Embryonic facial prominence (tissue), 1 donor: ENCODE measurements around the gene PPFIBP2.
A peak's percentile ranks its signal among the peaks of the same experiment; 100 is the strongest.

Experiments
- DNase-seq: peaks from one replicate; pipeline ENCODE4 v3.0.0-alpha.2; 2016; ENCODE audit errors: extremely low spot score

The PPFIBP2 gene

DNA sequence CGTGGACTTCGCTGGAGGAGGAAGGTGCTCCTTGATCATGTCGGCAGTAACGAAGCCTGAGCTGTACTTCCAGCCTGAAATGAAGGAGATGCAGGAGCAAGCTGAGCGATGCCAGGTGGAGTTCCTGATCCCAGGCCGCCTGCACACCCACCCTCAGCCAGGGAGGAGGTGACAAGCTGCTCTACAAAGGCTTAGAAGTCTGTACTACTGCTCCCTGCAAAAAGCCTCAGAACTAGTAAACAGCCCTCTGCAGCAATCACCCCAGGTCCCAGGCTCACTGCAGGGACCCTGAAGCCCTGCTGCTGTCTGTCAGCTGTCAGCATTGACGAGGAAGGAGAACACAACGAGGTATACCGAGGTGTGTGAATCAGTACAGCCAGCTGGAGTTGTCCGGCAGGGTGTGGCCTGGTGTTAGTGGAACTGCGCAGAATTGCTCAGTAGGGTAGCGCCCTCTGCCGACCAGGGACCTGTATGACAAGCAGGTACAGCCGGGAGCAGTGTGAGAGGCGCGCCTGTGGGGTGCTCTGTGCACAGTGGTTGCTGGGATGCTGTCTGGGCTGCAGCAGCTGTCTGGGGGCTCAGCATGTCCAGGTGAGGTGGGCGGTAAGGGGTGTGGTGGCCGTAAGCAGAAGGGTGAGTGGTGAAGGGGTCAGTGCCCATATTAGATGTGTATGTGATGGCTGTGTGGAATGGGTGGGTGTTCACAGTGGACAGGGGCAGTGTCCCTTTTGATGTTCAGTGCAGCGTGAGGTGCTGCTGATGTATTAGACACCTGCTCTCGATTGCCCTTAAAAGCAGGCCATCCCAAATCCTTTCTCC, 151.9 kb downstream of the PPFIBP2 start:
- no peak for DNase-seq

DNA sequence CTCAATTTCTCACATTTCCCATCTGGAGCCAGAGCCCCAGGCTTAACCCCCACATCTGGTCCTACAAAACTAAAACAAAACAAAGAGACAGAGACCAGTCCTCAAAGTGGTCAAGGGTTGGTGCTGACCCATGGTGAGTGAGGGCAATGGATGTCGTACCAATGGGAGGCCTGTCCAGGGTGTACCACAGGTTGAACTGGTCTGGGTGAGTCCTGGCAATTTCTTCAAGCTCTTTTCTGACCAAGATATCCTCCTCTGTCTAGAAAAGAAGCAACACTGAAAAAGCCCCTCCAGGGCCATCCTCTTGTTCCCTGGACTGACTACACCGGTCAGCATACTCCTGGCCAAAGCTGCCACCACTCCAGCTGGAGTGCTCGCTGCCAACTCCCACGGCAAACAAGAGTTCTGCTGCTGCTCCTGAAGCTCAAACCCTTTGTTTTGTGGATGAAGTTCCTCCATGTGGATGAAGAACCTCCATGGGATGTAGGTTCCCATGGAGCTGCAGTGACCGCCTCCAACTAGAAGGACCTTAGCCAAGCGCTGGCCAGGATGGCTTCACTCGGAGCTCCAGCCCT, 152.6 kb downstream of the PPFIBP2 start:
- no peak for DNase-seq

DNA sequence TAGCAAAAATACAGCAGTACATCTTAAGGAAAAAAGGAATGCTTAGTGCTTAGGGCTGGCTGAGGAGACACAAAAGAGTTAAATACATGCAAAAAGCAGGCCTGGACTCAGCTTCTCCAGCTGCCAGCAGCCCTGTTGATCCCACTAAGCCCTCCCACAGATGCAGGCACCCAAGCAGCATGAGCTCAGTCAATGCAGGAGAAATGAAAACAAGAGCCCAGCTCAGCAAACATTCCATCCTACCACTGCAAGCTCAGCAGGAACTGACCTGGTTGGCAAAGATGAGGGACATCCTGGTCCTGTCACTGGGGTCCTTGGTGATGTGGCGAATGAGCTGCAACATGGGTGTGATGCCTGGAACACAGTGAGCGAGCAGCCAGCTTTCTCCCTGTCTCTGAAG, 153.7 kb downstream of the PPFIBP2 start:
- no peak for DNase-seq

DNA sequence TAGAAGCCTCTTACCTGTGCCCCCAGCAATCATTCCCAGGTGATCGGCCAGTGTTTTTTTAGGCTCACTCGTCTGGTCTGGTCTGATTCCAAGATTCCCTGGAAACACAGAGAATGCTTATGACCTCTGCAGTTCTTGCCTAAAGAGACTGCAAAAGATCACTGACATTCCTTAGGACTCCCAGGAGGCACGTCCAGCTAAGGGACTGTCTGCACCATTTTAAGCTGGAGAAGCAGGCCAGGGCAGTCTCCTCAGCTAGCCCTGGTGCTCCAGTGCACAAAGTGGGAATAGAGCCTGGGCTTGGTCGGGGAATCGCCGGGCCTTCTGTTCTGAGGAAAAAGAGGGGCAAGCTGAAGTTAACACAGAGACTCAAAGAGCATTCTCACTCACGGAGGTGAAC, 154.7 kb downstream of the PPFIBP2 start:
- DNase-seq, result no peak

DNA sequence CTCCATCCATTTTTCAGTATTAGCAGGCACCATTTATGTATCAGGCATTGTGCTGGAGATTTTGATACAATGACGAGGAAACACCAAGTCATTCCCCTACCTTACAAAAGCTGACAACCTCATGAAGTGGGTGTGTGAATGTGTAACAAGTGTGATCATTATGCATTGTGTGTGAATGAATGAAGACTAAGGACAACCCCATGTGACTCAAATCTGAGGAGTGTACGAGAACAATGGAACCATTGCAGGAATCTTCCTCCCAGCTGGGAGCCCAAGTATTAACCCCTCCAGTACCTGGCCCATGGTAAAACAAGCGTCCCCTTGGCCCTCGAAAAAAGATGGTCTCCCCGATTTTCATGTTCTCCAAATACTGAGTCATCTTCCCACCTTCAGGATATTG, 155.1 kb downstream of the PPFIBP2 start:
- DNase-seq, result no peak

DNA sequence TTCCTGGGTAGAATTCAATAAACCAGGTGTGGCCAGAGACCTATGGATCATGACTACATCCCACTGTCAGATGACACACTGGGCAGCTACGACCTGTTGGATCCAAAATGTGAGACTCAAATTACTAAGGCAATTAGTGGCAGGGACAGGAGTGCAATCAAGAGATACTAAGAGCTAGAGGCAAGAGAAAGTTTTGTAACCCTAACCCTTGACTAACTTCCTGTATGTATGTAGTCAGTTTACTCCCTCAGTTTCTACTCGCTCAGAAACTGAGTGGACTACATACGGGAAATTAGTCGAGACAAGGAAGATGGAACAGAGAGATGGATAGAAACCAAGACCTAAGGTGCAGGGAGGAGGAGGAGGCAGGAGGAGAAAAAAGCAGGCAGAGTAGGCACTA, 156.8 kb downstream of the PPFIBP2 start:
- no peak for DNase-seq

DNA sequence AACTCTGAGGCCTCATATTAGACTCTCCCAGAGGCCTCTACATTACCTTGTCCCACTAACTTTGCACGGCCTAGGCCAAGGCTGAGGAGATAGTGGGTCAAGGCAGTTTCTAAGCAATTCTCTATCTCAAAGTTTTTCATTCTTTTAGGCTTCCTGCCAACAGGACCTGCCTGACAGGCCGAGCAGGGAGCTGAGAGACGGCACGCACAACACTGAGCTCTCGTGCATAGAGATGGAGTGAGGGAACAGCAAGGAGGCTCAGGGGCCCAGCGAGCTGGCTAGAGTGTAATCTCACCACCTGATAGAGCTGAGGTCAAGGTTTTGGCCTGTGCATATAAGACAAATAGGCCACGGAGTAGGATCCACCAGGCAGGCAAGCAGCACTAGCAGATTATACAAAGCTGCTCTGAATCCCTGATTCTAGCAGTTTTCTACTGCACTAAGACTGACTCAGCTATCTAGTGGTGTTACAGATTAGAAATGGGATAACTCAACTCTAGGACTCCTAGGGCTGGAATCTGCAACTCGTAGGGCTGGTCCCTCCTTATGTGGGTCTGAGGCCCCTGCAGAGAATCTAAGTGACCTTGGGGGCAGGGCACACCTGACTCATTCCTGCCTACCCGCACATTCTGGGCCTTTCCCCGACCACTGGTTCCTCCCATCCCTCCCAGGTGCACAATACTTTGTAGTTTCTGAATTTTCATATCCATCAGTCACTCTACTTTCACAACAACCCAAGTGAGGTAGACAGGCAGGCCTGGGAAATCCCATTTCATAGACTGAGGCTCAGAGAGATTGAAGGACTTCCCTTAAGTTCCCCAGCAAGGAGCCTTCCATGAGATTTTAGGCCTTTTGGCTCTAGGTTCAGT, 157.8 kb downstream of the PPFIBP2 start:
- DNase-seq, result no peak

DNA sequence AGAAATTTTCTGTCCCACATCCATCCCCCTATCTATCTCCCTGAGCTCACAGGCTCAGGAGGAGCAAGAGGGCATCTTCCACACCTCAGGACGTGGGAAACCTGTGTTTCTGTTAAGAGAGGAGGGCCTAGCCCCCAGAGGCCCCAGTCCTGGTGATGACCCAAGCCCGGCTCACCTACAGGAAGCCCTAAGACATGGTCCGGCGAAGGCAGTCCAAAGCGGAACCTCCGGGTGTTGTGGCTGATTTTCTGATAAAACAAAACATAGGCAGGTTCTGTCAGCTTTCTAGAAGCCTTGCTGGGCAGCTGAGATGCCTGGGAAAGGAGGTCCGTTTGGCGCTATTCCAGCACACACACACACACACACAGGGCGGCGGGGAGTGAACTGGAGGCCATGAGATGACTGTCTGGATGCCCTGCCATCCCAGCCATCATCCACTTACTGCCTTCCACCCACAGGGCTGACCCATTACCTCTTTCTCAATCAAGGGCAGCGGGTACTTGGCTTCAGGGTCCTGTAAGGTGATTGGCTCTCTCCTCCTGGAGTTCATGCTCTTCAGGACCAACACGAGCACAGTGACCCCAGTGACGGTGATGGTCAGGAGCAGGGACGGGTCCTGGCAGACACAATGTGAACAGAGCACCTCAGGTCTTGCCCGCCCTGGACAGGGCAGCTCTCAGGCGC, 158.6 kb downstream of the PPFIBP2 start:
- DNase-seq, result no peak

DNA sequence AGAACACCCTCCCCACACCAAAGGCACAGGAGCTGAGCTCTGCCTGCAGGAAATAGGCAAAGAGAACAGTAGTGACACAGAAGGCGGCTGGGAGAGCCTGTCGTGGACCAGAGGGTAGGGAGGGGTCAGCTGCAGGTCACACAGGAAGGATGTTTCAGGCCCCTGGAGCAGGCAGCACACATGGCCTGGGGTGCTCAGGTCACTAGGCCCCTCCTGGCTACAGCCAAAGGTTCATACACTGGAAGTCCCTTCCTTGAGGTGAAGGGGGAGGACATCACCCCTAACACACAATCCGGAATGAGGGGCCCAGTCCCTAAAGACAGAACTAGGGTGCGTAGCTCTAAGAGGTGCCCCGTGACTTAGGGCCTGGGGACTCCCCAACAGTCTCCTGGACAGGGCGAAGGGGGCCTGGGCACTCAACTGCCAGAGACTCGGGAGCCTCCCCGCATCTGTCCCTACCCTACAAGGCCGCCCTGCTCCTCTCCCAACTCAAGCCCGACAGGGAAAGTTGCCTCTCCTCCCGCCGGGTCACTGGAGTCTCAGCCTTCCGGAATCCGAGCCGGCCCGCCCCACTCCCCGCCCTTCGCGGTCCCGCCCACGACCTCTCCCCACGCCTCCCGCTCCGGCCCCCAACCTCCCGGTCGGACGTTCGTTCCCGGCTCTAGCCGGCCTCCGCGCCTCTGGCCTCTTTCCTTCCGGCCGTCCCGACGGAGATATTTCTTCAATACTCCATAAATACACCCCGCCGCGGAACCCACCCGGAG, 159.3 kb downstream of the PPFIBP2 start, which contains the start of gene CYB5R2:
Gene CYB5R2 (minus strand): TSS at position 541 of the 764 bp plus-strand sequence. CDS start 675 bp downstream, outside the sequence.
- no peak for DNase-seq

DNA sequence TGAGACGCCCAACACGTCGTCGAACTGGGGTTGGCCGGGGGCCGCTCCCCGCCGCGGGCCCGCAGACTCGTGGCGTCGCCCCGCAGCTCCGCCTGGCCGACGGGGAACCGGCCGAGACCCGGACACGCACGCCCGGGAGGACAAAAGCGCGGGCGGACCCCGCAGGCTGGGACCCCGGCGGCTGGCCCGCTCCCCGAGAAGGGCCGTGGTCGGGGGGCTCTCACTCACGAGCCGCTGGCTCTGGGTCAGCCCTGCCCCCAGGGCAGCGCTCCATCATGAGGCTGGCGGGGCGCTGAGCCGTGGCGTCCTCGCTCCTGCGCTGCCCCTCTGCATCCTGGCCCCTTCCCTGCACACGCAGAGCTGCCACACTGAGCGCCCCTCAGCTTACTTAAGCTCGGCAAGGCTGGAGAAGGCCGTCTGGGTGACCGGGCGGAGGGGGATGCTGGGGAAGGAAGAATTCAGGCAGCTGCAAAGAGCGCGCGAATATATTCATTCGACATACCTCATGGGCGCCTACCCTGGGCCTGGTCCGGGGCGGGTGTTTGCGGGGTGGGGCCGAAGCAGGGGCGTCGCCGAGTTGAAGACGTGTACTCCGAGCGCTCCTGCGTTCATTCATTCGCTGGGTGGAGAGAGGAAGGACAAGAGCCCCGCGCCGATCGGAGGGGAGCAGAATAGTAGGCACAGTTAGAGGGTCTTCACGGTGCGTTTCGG, 160.1 kb downstream of the PPFIBP2 start:
- peak; percentile 29 for DNase-seq

DNA sequence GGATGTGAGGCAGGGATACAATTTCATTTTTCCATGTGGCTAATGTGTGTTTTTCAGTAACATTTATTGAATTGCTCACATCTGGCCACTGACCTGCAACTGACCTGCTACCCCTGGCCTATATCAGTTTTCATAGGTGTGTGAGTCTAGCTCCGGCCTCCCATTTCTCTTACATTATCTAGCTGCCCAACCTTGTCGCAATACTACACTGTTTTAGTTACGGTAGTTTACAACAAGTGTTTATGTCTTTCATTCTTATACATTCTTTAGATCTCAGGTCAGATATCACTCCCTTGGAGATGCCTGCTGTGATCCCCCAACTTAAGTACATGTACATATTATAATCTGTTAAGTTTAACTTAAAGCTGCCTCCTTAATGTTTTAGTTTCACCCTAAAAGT, 161.8 kb downstream of the PPFIBP2 start:
- DNase-seq, result no peak

DNA sequence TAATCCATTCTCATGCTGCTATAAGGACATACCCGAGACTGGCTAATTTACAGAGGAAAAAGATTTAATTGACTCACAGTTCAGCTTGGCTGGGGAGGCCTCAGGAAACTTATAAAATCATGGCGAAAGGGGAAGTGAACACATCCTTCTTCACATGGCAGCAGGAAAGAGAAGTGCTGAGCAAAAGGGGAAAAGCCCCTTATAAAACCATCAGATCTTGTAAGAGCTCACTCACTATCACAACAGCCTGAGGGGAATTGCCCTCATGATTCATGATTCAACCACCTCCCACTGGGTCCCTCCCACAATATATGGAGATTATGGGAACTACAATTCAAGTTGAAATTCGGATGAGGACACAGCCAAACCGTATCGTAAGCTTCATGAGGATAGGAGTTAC, 163.3 kb downstream of the PPFIBP2 start:
- no peak for DNase-seq

DNA sequence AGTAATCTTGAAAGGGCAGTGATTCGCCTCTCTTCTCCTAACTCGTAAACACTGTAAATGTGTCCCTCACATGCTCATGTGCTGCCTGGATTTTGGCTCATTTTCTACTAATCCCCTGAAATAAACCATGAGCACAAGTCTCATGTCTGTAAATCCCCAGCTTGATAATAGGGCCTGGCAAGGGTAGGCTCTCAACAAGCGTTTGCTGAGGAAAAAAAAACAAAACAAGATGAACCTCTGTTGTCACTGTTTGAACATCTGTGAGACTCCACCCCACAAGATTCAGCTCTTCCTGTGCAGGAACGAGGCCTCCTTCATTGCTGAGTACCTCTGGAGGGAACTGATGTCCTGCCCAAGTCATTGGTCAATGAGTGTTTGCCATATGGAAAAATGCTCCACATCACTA, 164.0 kb downstream of the PPFIBP2 start:
- DNase-seq, result no peak

DNA sequence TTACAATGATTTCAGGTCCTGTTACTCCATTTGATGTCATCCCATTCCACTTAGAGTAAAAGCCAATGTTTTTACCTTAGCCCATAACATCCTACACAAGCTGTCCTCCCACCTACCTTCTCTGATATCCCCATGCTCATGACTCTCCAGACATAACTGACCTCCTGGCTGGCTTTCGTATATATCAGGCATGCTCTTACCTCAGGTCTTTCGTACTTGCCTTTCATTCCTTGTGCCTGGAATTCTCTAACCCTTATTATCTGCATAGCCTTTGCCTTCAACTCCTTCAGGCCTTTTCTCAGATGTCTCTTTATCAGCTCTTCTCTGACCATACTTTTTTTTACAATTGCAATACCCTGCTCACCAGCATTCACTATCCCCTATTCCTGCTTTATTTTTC, 169.8 kb downstream of the PPFIBP2 start:
- DNase-seq, result no peak

DNA sequence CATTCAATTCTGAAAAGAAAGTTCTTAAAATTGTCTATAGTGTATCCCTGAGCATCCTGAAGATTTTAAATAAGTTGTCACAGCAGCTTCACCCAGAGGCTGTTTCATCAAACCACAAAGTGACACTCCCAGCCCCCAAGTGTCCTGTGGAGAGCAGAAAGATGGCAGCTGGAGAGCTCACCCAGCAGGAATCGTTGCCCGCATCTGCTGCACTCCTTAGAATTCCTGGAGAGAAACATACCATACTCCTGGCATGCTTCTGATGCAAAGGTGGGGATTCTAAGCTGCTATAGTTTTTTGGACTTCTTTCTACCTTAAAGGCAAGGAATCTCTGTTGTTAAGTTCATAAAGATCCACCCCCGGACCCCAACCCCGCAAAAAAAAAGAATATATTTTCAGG, 173.0 kb downstream of the PPFIBP2 start:
- no peak for DNase-seq

DNA sequence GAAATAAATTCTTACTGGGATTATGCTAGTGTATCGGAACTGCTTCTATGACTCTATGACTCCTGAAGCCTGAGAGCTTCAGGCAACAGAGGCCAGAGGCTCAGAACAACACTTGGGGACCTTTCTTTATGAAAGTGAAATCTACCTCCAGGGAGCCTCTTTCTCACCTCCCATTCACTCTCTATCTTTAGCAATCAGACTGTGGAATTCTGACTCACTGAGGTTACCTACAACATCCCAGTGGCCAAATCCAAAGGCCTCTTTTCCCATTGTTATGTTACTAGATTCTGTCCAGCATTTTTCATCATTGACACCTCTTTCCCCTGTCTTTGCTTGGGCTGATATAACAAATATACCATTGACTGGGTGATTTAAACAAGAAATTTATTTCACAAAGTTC, 173.6 kb downstream of the PPFIBP2 start:
- DNase-seq, result no peak

DNA sequence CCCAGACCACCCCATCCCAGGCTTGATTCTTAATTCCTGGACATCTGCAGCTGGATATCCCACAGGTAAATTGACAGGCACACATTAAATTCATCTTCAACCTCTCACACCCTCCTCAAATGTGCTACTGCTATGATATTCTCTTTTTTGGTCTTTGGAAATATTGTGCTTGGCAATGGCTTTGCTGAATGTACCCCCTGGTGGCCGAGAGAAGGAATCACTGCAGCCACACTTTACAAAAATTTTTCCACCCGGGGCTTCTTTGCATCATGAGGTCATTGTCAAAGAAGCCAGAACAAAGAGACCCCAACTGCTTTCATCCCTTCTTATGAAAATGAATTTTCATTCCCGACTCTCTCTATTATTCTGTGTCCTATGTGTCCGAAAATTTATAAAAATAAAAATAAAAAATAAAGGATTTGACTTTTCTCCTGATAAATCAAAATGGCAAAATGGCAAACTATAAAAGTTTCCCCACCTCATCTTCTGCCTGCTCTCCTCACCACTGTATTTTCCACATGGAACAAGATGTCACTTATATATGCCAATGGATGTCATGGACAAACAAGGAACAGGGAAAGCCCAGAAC, 174.5 kb downstream of the PPFIBP2 start:
- DNase-seq, result peak; percentile 46

DNA sequence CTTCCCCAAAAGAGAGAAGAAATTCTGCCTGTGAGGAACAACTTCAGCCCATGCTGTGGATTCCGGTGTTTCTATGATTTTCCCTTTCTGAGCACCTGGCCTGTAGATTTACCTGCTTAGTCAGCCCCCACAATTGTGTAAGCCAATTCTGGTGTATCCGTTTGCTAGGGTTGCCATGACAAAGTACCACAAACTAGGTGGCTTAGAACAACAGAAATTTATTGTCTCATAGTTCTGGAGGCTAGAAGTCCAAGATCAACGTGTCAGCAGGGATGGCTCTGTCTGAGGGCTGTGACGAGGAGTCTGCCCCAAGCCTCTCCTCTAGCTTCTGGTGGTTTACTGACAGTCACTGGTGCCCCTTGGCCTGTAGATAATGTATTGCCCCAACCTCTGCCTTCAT, 175.4 kb downstream of the PPFIBP2 start:
- DNase-seq, result no peak

DNA sequence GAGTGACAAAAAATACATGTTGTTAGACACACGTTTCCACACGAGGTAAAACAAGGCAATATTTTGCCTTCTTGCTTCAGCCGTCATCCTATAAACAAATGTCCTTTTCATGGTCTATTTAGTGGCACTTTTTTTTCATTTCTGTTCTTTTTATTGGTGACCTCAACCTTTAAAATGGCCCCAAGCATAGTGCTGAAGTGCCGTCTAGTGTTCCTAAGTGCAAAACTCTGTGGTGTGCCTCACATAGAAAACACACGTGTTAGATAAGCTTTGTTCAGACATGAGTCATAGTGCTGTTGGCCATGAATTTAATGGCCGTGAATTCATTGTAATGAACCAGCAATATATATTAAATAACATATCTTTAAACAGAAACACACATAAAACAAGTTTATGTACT, 176.8 kb downstream of the PPFIBP2 start:
- no peak for DNase-seq

DNA sequence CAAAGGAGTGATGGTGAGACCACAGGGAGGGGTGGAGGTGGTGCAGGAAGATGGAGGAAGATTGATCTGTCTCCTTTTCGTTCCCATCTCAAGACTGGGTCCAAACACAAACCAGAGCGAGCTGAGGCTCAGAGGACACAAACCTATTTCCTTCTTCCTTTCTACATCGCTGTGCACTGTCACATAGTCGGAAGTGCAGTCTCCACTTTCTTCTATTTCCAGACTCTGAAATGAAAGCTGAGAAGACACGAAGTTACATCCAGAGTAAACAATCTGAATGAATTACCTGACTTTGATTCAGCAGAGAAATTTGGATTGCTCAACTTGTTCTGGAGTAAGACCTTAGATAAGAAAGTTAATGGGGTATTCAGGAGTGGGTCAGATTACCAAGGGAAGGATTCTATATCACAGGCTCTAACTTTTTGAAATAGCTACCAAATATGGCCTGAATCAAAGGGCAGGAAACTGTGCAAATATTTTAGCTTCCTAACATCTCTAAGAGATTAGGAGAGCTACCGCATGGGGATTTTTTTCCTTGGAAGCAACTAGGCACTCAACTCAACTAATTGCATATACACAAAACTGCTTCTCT, 178.1 kb downstream of the PPFIBP2 start:
- no peak for DNase-seq
